Neuron (in vitro differentiated cells): ENCODE data around the gene MAGI1.
"Not testable (repeated sequence)": the region's sequence is repeated elsewhere in the genome, so short reads cannot be mapped to it uniquely, and the experiment has no call there.

Source experiments
- H2AFZ ChIP-seq: one replicate; pipeline ENCODE4 v1.6.1; 2013; ENCODE audit warnings: low read depth, mild to moderate bottlenecking, inconsistent platforms, low read length, moderate library complexity
- H3K27me3 ChIP-seq: one replicate; pipeline ENCODE4 v1.6.1; 2013; ENCODE audit warnings: low read length; ENCODE audit not compliant: insufficient read depth
- H3K36me3 ChIP-seq: one replicate; pipeline ENCODE4 v1.6.1; 2013; ENCODE audit warnings: low read length; ENCODE audit not compliant: insufficient read depth
- H3K4me1 ChIP-seq: one replicate; pipeline ENCODE4 v1.6.1; 2013; ENCODE audit warnings: low read length; ENCODE audit not compliant: insufficient read depth
- H3K4me3 ChIP-seq: 2 replicates; pipeline ENCODE4 v1.5.1; 2013; ENCODE audit warnings: mild to moderate bottlenecking, low read length, moderate library complexity
- H3K9me3 ChIP-seq: one replicate; pipeline ENCODE4 v1.6.1; 2013; ENCODE audit warnings: low read length

Gene MAGI1

DNA sequence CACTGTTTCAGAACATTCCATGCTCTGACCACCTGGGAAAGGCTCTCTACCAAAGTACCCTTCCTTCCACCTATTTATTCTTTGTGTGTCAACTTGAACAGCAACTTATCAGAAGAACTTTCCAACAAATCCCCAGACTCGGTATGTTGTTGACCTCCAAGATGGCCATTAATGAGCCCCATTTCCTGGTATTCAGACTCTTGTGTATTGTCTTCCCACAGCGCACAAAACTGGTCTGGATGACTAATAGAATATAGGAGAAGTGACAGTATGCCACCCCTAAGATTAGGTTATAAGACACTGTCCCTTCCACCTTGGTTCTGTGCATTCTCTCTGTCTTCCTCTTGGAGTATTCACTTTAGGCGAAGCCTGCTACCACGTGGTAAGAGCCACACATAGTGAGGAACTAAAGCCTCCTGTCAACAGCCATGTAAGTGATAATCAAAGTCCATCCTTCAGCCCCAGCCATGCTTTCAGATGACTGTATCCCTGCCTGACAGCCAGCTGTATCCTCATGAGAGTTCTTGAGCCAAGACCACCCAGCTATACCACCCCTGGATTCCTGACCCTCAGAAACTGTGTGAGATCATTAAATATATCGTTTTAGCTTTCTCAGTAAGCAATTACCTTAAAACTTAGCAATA, 481.7 kb downstream of the MAGI1 start:
- H3K9me3 ChIP-seq: no peaks in the 10 kb centered on the region
- H3K27me3 ChIP-seq: no peaks in the 10 kb centered on the region
- no peaks in the 10 kb centered on the region for H3K36me3 ChIP-seq
- no peak overlapping the region for H3K4me3 ChIP-seq
- H3K4me1 ChIP-seq: peaks cover 34% of the 10 kb centered on the region
- H2AFZ ChIP-seq: no peak overlapping the region

DNA sequence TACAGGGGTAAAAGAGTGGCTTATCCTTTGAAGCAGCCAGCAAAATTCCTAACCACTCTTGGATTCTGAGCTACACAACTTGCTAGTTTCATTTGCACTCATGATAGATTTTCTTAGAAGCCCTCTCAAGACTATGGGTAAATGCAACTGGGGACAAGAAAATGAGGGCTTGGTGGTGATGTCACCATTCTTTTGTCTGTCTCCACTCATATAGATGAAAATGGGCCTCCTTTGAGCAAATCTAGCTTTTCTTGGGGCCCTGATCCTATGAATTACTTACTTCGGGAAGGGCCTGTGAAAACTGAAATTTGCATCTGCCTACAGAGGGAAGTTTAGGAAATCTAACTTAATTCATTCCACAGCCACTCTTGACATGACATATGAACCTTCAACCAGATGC, 486.3 kb downstream of the MAGI1 start:
- no peaks in the 10 kb centered on the region for H3K36me3 ChIP-seq
- H3K4me3 ChIP-seq: no peak overlapping the region

DNA sequence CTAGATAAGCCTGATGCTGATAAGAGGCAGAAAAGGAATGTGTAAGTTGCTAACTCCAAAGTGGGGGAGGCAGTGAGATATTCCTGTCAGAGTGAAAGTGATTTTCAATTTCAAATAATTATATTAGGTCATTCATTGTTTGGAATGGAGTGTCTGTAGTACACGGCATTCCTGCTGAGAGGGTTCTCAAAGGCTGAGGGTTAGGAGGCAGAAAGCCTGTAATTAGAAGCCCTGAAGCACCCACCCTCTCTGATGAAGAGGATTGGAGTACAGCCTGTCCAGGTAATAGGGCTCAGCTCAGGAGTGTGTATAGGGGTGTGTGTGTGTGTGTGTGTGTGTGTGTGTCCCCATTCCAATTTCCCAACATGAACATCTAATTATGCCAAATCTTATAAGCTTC, 486.8 kb downstream of the MAGI1 start:
- Histone ChIP-seq H3K4me1 (peaks cover 29% of the 10 kb centered on the region), H3K9me3 (no peaks in the 10 kb centered on the region), H3K36me3 (no peaks in the 10 kb centered on the region), H3K27me3 (no peaks in the 10 kb centered on the region), H2AFZ (no peak overlapping the region), H3K4me3 (no peak overlapping the region)

More for the DNA sequence above, 486.3 kb downstream of the MAGI1 start:
- no peaks in the 10 kb centered on the region for H3K9me3 ChIP-seq
- H3K27me3 ChIP-seq: no peaks in the 10 kb centered on the region
- H2AFZ ChIP-seq: no peak overlapping the region
- peaks cover 29% of the 10 kb centered on the region for H3K4me1 ChIP-seq

DNA sequence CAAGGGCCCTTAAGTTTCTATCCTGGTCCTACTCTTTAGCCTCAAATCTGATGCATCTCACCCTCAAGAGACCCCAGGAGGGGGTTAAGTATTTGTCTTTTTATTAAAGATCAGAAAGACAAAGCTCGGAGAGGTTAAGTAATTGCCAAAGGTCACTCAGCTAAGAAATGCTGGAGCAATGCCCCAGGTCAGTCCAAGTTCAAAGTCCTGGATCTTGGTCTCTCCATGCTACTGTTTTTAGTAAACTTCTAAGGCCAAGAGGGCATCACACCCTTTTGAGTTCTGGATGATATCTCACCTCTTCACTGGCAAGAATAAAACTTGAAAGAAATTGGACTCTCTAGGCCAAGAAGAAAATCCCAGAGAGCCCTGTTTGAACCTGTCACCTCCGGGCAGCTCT, 488.6 kb downstream of the MAGI1 start:
- Histone ChIP-seq H3K9me3 (no peaks in the 10 kb centered on the region), H3K27me3 (no peaks in the 10 kb centered on the region)

DNA sequence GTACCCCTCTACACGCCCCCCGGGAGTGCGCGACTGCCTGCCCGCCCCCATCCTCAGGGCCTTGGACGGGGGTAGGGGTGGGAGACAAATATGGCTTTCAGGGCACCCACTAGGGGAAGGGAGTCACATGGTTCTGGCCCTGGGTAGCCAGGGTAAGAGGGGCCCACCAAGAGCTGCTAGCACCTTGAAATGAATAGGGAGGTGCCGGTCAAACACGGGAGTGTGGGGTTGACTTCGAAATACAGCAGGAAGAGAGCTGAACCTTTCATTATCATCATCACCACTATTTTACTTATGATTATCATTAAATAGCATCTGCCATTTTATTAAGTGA, 489.1 kb downstream of the MAGI1 start:
- H3K27me3 ChIP-seq: no peaks in the 10 kb centered on the region
- H3K9me3 ChIP-seq: no peaks in the 10 kb centered on the region
- no peak overlapping the region for H2AFZ ChIP-seq
- H3K36me3 ChIP-seq: no peaks in the 10 kb centered on the region
- peak overlapping the region; percentile 46 for H3K4me3 ChIP-seq
- H3K4me1 ChIP-seq: peaks cover 30% of the 10 kb centered on the region

More for the DNA sequence above, 488.6 kb downstream of the MAGI1 start:
- Histone ChIP-seq H2AFZ (no peak overlapping the region), H3K4me3 (no peak overlapping the region), H3K4me1 (peaks cover 30% of the 10 kb centered on the region), H3K36me3 (no peaks in the 10 kb centered on the region)

DNA sequence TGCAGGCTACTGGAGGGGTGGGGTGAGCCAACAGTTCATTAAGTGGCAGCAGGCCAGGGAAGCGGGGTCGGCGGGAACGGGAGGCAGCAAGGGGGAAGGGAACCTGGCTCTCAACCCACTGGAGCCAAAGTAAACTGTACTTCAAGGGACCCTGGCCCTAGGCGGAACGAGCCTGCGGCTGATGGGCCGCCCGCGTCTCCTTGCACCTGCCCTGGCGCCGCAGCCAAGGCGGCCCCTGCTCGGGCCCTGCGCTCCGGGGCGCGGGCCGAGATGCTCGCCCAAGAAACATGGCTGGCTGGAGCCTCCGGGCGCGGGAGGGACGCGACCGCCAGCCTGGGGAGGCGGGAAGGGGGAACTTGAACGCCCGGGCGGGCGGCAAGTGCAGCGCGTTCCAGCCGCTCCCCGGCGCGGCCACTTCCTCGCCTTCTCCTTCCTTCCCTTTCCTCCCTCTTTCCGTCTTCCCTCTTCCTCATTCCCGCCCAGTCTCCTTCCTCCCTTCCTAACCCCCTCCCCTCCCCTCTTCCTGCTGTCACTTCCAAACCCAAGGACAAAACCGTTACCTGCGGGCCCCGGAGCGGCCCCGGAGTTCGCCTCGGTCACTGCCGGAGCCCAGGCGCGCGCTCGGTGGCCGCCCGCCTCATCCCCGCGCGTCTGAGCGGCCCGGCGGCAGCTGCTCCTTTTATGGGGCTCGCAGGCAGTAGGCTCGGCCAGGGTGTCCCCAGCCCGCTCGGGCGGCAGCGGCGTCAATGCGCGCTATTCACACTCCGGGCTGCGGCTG, 489.7 kb downstream of the MAGI1 start:
- peak overlapping the region; percentile 46 for H3K4me3 ChIP-seq
- peak overlapping the region; percentile 21 for H2AFZ ChIP-seq
- H3K36me3 ChIP-seq: no peaks in the 10 kb centered on the region

DNA sequence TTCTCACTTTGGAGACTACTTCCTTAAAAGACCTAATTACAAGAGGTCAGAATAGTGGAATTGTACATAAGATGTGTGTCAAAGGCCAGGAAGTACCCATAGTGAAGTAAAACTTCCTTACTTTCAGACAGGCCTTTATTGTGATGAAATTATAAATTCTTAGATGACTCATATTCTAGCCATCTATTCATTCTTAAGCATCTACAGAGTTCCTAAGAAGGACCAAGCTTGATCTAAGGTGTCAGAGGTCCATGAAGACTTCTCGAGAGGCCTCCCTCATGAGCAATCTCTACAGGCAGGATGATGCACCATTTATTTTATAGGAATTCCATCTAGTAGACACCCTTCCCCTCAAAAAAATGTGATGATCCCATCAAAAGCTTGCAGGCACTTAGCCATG, 493.3 kb downstream of the MAGI1 start:
- no peaks in the 10 kb centered on the region for H3K27me3 ChIP-seq
- peaks cover 7% of the 10 kb centered on the region for H3K4me1 ChIP-seq
- H3K4me3 ChIP-seq: no peak overlapping the region
- no peak overlapping the region for H2AFZ ChIP-seq
- H3K9me3 ChIP-seq: no peaks in the 10 kb centered on the region
- no peaks in the 10 kb centered on the region for H3K36me3 ChIP-seq

More for the DNA sequence above, 489.7 kb downstream of the MAGI1 start:
- Histone ChIP-seq H3K9me3 (no peaks in the 10 kb centered on the region), H3K27me3 (no peaks in the 10 kb centered on the region), H3K4me1 (peaks cover 25% of the 10 kb centered on the region)

DNA sequence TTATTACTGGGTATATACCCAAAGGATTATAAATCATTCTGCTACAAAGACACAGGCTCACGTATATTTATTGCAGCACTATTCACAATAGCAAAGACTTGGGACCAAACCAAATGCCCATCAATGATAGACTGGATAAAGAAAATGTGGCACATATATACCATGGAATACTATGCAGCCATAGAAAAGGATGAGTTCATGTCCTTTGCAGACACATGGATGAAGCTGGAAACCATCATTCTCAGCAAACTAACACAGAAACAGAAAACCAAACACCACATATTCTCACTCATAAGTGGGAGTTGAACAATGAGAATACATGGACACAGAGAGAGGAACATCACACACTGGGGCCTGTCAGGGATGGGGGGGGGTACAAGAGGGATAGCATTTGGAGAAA, 495.3 kb downstream of the MAGI1 start:
- not testable (repeated sequence) for H2AFZ ChIP-seq, H3K9me3 ChIP-seq, H3K36me3 ChIP-seq, H3K4me3 ChIP-seq, H3K27me3 ChIP-seq
- H3K4me1 ChIP-seq: peaks cover 24% of the 10 kb centered on the region

DNA sequence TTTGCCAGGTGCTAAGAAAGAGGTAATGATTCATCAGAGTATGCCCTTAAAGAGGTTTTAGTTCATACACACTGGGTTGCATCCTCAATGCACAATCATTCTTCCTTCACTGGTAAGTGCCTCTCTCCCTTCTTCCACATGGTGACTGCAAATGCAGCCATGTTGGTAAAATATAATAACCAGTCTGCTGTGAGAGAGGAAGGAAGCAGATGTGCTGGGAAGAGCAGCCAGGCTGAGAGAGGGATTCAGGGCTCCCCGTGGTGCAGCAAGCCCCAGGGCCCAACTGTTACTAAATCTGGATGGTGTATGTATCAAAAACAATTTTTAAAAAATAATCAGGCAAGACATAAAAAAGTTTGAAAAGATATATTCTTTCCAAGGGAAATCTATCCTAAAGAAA, 498.1 kb downstream of the MAGI1 start:
- no peak overlapping the region for H2AFZ ChIP-seq
- H3K36me3 ChIP-seq: no peaks in the 10 kb centered on the region
- no peaks in the 10 kb centered on the region for H3K9me3 ChIP-seq
- H3K4me3 ChIP-seq: no peak overlapping the region
- H3K27me3 ChIP-seq: no peaks in the 10 kb centered on the region
- H3K4me1 ChIP-seq: peaks cover 23% of the 10 kb centered on the region

DNA sequence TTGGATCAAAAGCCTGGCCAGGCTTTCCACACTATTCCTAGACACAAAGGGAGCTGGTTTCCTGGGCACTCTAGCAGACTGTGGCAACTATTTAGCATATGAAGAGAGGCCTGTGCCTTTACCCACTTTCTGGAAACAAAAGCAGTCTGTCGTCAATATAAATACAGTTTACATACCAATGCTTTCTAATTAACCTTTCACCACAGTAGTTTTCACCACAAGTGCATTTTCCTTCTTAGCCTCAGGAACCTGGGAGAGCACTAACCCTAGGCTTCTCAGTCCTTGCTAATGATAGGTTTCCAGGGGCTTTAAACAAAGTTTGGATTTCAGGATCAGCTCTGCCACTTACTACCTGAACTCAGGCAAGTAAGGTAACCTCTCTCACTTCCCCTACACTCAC, 499.1 kb downstream of the MAGI1 start:
- Histone ChIP-seq H3K36me3 (no peaks in the 10 kb centered on the region), H3K27me3 (no peaks in the 10 kb centered on the region), H3K4me3 (no peak overlapping the region), H3K4me1 (peaks cover 26% of the 10 kb centered on the region), H3K9me3 (no peaks in the 10 kb centered on the region), H2AFZ (no peak overlapping the region)

DNA sequence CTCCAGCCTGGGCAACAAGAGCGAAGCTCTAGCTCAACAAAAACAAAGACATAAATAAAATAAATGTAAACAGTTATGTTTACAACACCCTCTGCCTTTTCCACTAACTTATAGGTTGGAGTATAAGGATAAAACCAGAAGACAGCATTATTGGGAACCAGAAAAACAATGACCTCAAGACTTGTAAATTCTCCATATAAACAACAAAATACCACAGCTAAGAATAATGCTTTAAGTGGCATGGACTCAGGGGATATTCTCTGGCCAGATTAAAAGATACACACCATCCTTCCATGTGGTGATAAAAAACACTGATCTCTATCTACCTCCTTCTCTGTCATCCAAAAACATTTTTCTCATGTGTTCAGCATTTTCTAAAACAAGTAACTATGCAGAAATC, 500.6 kb downstream of the MAGI1 start:
- no peaks in the 10 kb centered on the region for H3K27me3 ChIP-seq
- H2AFZ ChIP-seq: no peak overlapping the region
- no peaks in the 10 kb centered on the region for H3K9me3 ChIP-seq
- peaks cover 26% of the 10 kb centered on the region for H3K4me1 ChIP-seq
- H3K36me3 ChIP-seq: no peaks in the 10 kb centered on the region
- H3K4me3 ChIP-seq: no peak overlapping the region

DNA sequence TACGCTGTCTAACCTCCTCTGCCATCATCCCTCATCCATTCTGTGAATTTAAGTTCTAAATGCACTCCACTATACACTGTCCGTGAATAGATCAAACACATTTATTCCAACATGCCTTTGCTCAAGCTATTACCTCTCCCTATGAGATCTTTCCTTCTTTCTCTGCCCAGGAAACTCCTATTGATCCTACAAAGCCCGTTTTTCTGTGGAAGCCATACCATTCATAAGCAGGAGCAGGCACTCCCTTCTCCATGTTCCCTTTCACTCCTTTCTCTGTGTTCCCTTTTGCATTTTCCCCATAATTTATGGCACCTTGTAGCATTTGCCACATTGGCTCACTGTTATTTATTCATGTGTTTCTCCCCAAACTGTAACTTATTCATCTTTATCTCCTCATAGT, 501.6 kb downstream of the MAGI1 start:
- Histone ChIP-seq H3K4me1 (peaks cover 33% of the 10 kb centered on the region), H3K9me3 (no peaks in the 10 kb centered on the region), H3K4me3 (no peak overlapping the region), H3K36me3 (no peaks in the 10 kb centered on the region), H3K27me3 (no peaks in the 10 kb centered on the region), H2AFZ (no peak overlapping the region)

DNA sequence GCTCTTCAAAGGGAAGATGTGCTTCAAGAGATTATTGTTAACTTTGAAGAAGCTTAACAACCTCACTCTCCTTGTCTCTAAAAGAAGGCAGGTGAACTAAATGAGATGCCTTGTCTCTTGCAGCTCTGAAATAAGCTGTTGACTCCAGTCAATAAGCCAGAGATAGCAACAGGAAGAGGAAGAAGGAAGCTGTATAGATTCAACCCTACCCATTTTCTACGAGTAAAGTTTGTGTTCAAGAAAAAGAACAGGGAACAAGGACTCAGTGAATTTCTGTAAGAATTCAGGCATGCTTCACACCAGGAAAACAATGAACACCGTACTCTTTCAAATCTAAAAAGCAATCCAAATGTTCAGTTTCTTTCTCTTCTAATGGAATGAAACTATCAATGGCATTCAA, 503.5 kb downstream of the MAGI1 start:
- no peaks in the 10 kb centered on the region for H3K27me3 ChIP-seq
- no peak overlapping the region for H2AFZ ChIP-seq
- no peak overlapping the region for H3K4me3 ChIP-seq
- H3K9me3 ChIP-seq: no peaks in the 10 kb centered on the region
- H3K4me1 ChIP-seq: peaks cover 31% of the 10 kb centered on the region
- no peaks in the 10 kb centered on the region for H3K36me3 ChIP-seq

DNA sequence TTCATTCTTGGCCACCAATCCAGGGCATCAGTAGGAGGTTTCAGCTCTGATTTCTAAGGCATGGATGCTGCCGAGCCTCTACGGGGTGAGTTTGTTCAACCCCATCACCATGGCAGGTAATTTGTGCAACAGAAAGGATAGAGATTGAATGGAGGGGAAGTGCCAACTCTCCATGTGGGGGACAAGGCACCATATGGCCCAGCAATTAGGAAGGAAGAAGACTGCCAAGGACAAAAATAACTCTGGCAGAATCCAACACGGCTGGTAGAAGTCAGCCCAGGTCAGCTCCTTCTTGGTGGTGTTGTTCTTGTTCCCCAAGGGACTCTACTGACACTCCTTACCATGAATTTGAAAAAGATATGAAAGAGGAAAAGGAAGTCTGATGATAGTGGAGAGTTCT, 503.9 kb downstream of the MAGI1 start:
- H3K36me3 ChIP-seq: no peaks in the 10 kb centered on the region
- H3K27me3 ChIP-seq: no peaks in the 10 kb centered on the region
- no peak overlapping the region for H2AFZ ChIP-seq
- H3K4me3 ChIP-seq: no peak overlapping the region
- H3K9me3 ChIP-seq: no peaks in the 10 kb centered on the region
- H3K4me1 ChIP-seq: peaks cover 27% of the 10 kb centered on the region
